Stimulated activated CD4-positive, alpha-beta T cell treated with anti-CD3 and anti-CD28 coated beads, Interleukin-12 subunit alpha, Interleukin-12 subunit beta, amount 100 ng/mL, for 4 hours (primary cell): ENCODE data around the gene CIAO3.

Source experiments
- DNase-seq: peaks from one replicate; pipeline ENCODE4 v3.0.0-alpha.2; 2020

CIAO3 gene

GRCh38 chr16:721765-722540 is 18.8 kb downstream of the CIAO3 start:
- DNase-seq, result no peak

GRCh38 chr16:720990-721764 is 19.6 kb downstream of the CIAO3 start, which contains the start of gene ANTKMT:
Gene ANTKMT, plus strand, starts transcription at chr16:721146. Its CDS starts 129 bp downstream, at chr16:721275.
- DNase-seq, result peak; percentile 77

GRCh38 chr16:720447-720989 is 20.3 kb downstream of the CIAO3 start:
- peak; percentile 41 for DNase-seq

GRCh38 chr16:719815-720446 is 20.9 kb downstream of the CIAO3 start:
- no peak for DNase-seq

- DNase-seq, result no peak
Observed at GRCh38 chr16:718922-719321, 21.9 kb downstream of the CIAO3 start.

GRCh38 chr16:718389-718788 is 22.4 kb downstream of the CIAO3 start:
- DNase-seq, result no peak

GRCh38 chr16:717450-718245 is 23.1 kb downstream of the CIAO3 start:
- DNase-seq, result no peak

- no peak for DNase-seq
Observed at GRCh38 chr16:716768-717325, 23.9 kb downstream of the CIAO3 start.

- no peak for DNase-seq
Observed at GRCh38 chr16:716200-716568, 24.6 kb downstream of the CIAO3 start.

- DNase-seq, result no peak
Observed at GRCh38 chr16:715477-716199, 25.2 kb downstream of the CIAO3 start.

- DNase-seq, result peak; percentile 94
Observed at GRCh38 chr16:714558-715476, 26.0 kb downstream of the CIAO3 start, which contains the start of gene METRN. Gene METRN, plus strand, starts transcription at chr16:715118. Its CDS starts 172 bp downstream, at chr16:715290.

GRCh38 chr16:714079-714478 is 26.7 kb downstream of the CIAO3 start:
- DNase-seq, result no peak

GRCh38 chr16:712740-713250 is 28.0 kb downstream of the CIAO3 start:
- peak; percentile 48 for DNase-seq

GRCh38 chr16:711548-712320 is 29.1 kb downstream of the CIAO3 start:
- peak; percentile 83 for DNase-seq

GRCh38 chr16:711084-711483 is 29.7 kb downstream of the CIAO3 start:
- no peak for DNase-seq

- no peak for DNase-seq
Observed at GRCh38 chr16:710500-711075, 30.2 kb downstream of the CIAO3 start.

GRCh38 chr16:709566-710499 is 31.0 kb downstream of the CIAO3 start:
- no peak for DNase-seq

- no peak for DNase-seq
Observed at GRCh38 chr16:708959-709358, 31.8 kb downstream of the CIAO3 start.
